Smooth muscle cell (in vitro differentiated cells): ENCODE measurements around the gene LRG1. TPM values are rescaled to one million over a fixed set of nuclear protein-coding genes. Genes with fewer than 3 reads are reported as not detected.

Experiments
- DNase-seq: peaks from one replicate; lab custom pipeline; 2025; ENCODE audit not compliant: unreplicated experiment; lab: John Stamatoyannopoulos, UW
- H2AFZ ChIP-seq: fragments of 200-600 bp; sonication (generic); 2 replicates; pipeline ENCODE4 v1.6.0; 2016; ENCODE audit warnings: antibody characterized with exemption, low read depth, mild to moderate bottlenecking
- H3F3A ChIP-seq: fragments of 200-600 bp; sonication (generic); 2 replicates; pipeline ENCODE4 v1.6.0; 2017; ENCODE audit warnings: antibody characterized with exemption, low read depth
- H3K27ac ChIP-seq: fragments of 200-600 bp; sonication (generic); 2 replicates; pipeline ENCODE4 v1.5.1; 2016; ENCODE audit warnings: low read depth, mild to moderate bottlenecking
- H3K27me3 ChIP-seq: fragments of 200-600 bp; sonication (generic); 2 replicates; pipeline ENCODE4 v1.6.1; 2016; ENCODE audit warnings: low read depth, mild to moderate bottlenecking
- H3K36me3 ChIP-seq: fragments of 200-600 bp; sonication (generic); 2 replicates; pipeline ENCODE4 v1.5.1; 2016; ENCODE audit warnings: low read depth
- H3K4me1 ChIP-seq: fragments of 200-600 bp; sonication (generic); 2 replicates; pipeline ENCODE4 v1.5.1; 2016; ENCODE audit warnings: low read depth
- H3K4me2 ChIP-seq: fragments of 200-600 bp; sonication (generic); 2 replicates; pipeline ENCODE4 v1.6.0; 2016; ENCODE audit warnings: mild to moderate bottlenecking
- H3K4me3 ChIP-seq: fragments of 200-600 bp; sonication (generic); 2 replicates; pipeline ENCODE4 v1.5.1; 2016; ENCODE audit warnings: mild to moderate bottlenecking
- H3K79me2 ChIP-seq: fragments of 200-600 bp; sonication (generic); 2 replicates; pipeline ENCODE4 v1.6.0; 2016; ENCODE audit warnings: low read depth, mild to moderate bottlenecking
- H3K9ac ChIP-seq: fragments of 200-600 bp; sonication (generic); 2 replicates; pipeline ENCODE4 v1.6.0; 2016; ENCODE audit warnings: low read depth
- H3K9me3 ChIP-seq: fragments of 200-600 bp; sonication (generic); replicated peaks from 2 replicates; pipeline ENCODE4 v1.5.1; 2016; ENCODE audit warnings: low read depth
- H4K20me1 ChIP-seq: fragments of 200-600 bp; sonication (generic); 2 replicates; pipeline ENCODE4 v1.6.0; 2016; ENCODE audit warnings: low read depth
- WGBS: methylation state at CpG from one replicate; pipeline ENCODE4 v1.1.7; 2016; ENCODE audit warnings: low lambda C conversion rate; 5-methylcytosine and 5-hydroxymethylcytosine counted together
- polyA plus RNA-seq: library from polyadenylated mRNA; unstranded; fragments of >200 nt; fragmentation: Nextera tagmentation; extraction: Ambion mirVana; gene quantifications from 2 replicates; pipeline ENCODE4 v1.2.1, GENCODE V29; 2016
- total RNA-seq: library from RNA; depleted of rRNA; stranded (reverse); fragments of >200 nt; gene quantifications from 2 replicates; pipeline ENCODE4 v1.2.3, GENCODE V29; 2014
- TF ChIP-seq, protein P1 (sequence below): fragments of 200-600 bp; sonication (generic); IDR thresholded peaks from 2 replicates; pipeline ENCODE4 v1.5.1; 2017; ENCODE audit warnings: borderline replicate concordance, mild to moderate bottlenecking, antibody characterized with exemption; ENCODE audit not compliant: insufficient read depth, poor library complexity, severe bottlenecking

LRG1 gene
- total and polyA plus RNA-seq, 2 experiments from 2014 or later = not detected

- WGBS = 87% methylated on average over 15 of the region's 15 CpGs
Observed at GRCh38 chr19:4522291-4523002, 17.4 kb downstream of the LRG1 start.

GRCh38 chr19:4521888-4522242 is 18.0 kb downstream of the LRG1 start:
- no peaks in the 10 kb centered on the region for H3K79me2 ChIP-seq
- no peaks in the 10 kb centered on the region for H3F3A ChIP-seq
- no peak overlapping the region for H3K4me2 ChIP-seq
- H2AFZ ChIP-seq = no peak overlapping the region
- H3K27ac ChIP-seq = no peak overlapping the region
- H3K4me3 ChIP-seq = no peak overlapping the region
- no peaks in the 10 kb centered on the region for H4K20me1 ChIP-seq
- H3K9me3 ChIP-seq = no peaks in the 10 kb centered on the region
- 87% methylated on average over 5 of the region's 5 CpGs for WGBS
- H3K27me3 ChIP-seq = no peaks in the 10 kb centered on the region
- no peaks in the 10 kb centered on the region for H3K4me1 ChIP-seq
- TF ChIP-seq, protein P1, sequence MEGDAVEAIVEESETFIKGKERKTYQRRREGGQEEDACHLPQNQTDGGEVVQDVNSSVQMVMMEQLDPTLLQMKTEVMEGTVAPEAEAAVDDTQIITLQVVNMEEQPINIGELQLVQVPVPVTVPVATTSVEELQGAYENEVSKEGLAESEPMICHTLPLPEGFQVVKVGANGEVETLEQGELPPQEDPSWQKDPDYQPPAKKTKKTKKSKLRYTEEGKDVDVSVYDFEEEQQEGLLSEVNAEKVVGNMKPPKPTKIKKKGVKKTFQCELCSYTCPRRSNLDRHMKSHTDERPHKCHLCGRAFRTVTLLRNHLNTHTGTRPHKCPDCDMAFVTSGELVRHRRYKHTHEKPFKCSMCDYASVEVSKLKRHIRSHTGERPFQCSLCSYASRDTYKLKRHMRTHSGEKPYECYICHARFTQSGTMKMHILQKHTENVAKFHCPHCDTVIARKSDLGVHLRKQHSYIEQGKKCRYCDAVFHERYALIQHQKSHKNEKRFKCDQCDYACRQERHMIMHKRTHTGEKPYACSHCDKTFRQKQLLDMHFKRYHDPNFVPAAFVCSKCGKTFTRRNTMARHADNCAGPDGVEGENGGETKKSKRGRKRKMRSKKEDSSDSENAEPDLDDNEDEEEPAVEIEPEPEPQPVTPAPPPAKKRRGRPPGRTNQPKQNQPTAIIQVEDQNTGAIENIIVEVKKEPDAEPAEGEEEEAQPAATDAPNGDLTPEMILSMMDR = no peak
- no peak overlapping the region for H3K9ac ChIP-seq
- H3K36me3 ChIP-seq = no peaks in the 10 kb centered on the region
- no peak for DNase-seq

More at GRCh38 chr19:4522291-4523002, 17.4 kb downstream of the LRG1 start:
- TF ChIP-seq, protein P1 = no peak
- Histone ChIP-seq H3K4me3 (no peak overlapping the region), H3K36me3 (no peaks in the 10 kb centered on the region), H2AFZ (no peak overlapping the region), H3K27ac (no peak overlapping the region), H3K9me3 (no peaks in the 10 kb centered on the region), H3F3A (no peaks in the 10 kb centered on the region), H3K79me2 (no peaks in the 10 kb centered on the region), H3K4me2 (no peak overlapping the region), H3K27me3 (no peaks in the 10 kb centered on the region), H3K4me1 (no peaks in the 10 kb centered on the region), H3K9ac (no peak overlapping the region), H4K20me1 (no peaks in the 10 kb centered on the region)
- no peak for DNase-seq

- Histone ChIP-seq H3F3A (no peaks in the 10 kb centered on the region), H3K4me2 (no peak overlapping the region), H4K20me1 (no peaks in the 10 kb centered on the region), H3K27me3 (no peaks in the 10 kb centered on the region), H3K27ac (no peak overlapping the region), H3K9me3 (no peaks in the 10 kb centered on the region), H3K4me3 (no peak overlapping the region), H3K79me2 (no peaks in the 10 kb centered on the region), H3K36me3 (no peaks in the 10 kb centered on the region), H3K4me1 (no peaks in the 10 kb centered on the region), H3K9ac (no peak overlapping the region), H2AFZ (no peak overlapping the region)
- DNase-seq = no peak
- 87% methylated on average over 11 of the region's 11 CpGs for WGBS
- TF ChIP-seq, protein P1 = no peak
Observed at GRCh38 chr19:4521170-4521887, 18.5 kb downstream of the LRG1 start.
